ENCODE measurements around the gene VEGFB.
A peak's percentile ranks its signal among the peaks of the same experiment; 100 is the strongest.

Gene VEGFB

DNA sequence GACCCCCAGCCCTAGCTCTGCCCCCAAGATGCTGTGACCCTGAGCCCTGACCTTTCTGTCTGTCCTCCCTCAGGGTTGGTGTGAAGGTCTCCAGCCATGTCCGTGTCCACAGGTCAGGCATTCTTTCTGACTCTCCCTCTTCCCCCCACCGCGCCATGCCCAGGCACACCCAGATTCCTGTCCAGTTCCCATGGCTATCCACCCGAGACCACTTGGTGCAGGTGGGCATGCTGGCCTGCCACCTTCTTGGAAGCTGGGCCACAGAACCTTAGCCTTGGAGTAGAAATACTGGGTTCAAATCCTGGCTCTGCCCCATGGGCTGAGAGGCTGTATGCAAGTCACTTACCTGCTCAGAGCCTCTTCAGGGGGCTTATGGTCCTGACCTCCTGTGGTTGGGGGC is 14.7 kb downstream of the VEGFB start:
- Histone ChIP-seq H3K27me3 (replicated peaks; ENCODE audit: control insufficient read depth, insufficient read depth, low read length) (no peaks in the 10 kb centered on the region), H3K36me3 (ENCODE audit: control insufficient read depth, insufficient read depth, low read length) (peaks cover 2% of the 10 kb centered on the region), H3K4me3 (replicated peaks; ENCODE audit: low read depth, low read length) (no peak overlapping the region)
- DNase-seq (ENCODE audit: extremely low read depth, insufficient read length): no peak
- TF ChIP-seq, protein P1, sequence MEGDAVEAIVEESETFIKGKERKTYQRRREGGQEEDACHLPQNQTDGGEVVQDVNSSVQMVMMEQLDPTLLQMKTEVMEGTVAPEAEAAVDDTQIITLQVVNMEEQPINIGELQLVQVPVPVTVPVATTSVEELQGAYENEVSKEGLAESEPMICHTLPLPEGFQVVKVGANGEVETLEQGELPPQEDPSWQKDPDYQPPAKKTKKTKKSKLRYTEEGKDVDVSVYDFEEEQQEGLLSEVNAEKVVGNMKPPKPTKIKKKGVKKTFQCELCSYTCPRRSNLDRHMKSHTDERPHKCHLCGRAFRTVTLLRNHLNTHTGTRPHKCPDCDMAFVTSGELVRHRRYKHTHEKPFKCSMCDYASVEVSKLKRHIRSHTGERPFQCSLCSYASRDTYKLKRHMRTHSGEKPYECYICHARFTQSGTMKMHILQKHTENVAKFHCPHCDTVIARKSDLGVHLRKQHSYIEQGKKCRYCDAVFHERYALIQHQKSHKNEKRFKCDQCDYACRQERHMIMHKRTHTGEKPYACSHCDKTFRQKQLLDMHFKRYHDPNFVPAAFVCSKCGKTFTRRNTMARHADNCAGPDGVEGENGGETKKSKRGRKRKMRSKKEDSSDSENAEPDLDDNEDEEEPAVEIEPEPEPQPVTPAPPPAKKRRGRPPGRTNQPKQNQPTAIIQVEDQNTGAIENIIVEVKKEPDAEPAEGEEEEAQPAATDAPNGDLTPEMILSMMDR (IDR thresholded peaks at IDR 0.05; ENCODE audit: insufficient read depth, low read length, poor library complexity, severe bottlenecking): no peak

GRCh38 chr11:64249563-64250414 is 15.4 kb downstream of the VEGFB start:
- Histone ChIP-seq H3K36me3 (ENCODE audit: control insufficient read depth, insufficient read depth, low read length) (peaks cover 2% of the 10 kb centered on the region; the same call in 1 of the 2 replicates), H3K4me3 (replicated peaks; ENCODE audit: low read depth, low read length) (no peak overlapping the region), H3K27me3 (replicated peaks; ENCODE audit: control insufficient read depth, insufficient read depth, low read length) (no peaks in the 10 kb centered on the region)
- no peak for DNase-seq (ENCODE audit: extremely low read depth, insufficient read length)
- TF ChIP-seq, protein P1 (IDR thresholded peaks at IDR 0.05; ENCODE audit: insufficient read depth, low read length, poor library complexity, severe bottlenecking): no peak

DNA sequence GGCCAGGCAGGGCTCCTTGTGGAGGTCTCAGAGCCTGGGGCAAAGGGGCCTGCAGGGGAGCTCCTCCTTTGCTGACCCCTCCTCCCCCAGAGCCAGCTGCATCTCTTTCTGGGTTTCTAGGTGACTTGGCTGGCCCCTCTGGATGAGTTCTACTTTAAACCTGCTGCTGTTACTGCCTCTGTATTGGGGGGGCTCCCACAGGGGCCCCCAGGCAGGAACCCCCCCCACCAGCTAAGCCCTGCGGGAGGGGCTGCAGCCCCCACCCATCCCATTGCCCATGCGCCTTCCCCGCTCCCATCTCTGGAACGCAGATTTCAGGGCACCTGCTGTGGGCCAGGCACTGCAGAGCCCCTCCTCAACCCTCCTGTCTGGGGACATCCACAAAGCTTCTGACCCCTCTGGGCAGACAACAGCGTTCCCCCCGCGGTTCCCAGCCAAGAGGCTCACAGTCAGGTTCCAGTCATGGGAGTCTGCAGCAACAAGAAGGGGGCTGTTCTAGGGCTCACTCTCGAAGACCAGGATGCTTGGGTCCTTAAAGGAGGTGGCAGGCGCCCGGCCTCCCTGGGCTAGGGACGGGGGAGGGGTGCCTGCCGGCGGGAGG is 16.1 kb downstream of the VEGFB start:
- peak overlapping the region; percentile 59 for H3K4me3 ChIP-seq (replicated peaks; ENCODE audit: low read depth, low read length)

GRCh38 chr11:64251016-64251752 is 16.8 kb downstream of the VEGFB start, which contains the start of gene PLCB3:
Gene PLCB3 (plus strand): TSS chr11:64251530. CDS start chr11:64251650, 120 bp downstream.
- TF ChIP-seq, protein P1 (IDR thresholded peaks at IDR 0.05; ENCODE audit: insufficient read depth, low read length, poor library complexity, severe bottlenecking): peak; percentile 62
- Histone ChIP-seq H3K27me3 (replicated peaks; ENCODE audit: control insufficient read depth, insufficient read depth, low read length) (no peaks in the 10 kb centered on the region), H3K36me3 (ENCODE audit: control insufficient read depth, insufficient read depth, low read length) (peaks cover 4% of the 10 kb centered on the region), H3K4me3 (replicated peaks; ENCODE audit: low read depth, low read length) (peak within 1 kb of the TSS; percentile 71)
- DNase-seq (ENCODE audit: extremely low read depth, insufficient read length): peak; percentile 55

More for the DNA sequence above, 16.1 kb downstream of the VEGFB start:
- TF ChIP-seq, protein P1 (IDR thresholded peaks at IDR 0.05; ENCODE audit: insufficient read depth, low read length, poor library complexity, severe bottlenecking): no peak
- Histone ChIP-seq H3K27me3 (replicated peaks; ENCODE audit: control insufficient read depth, insufficient read depth, low read length) (no peaks in the 10 kb centered on the region), H3K36me3 (ENCODE audit: control insufficient read depth, insufficient read depth, low read length) (peaks cover 1% of the 10 kb centered on the region; the same call in 1 of the 2 replicates)
- no peak for DNase-seq (ENCODE audit: extremely low read depth, insufficient read length)

DNA sequence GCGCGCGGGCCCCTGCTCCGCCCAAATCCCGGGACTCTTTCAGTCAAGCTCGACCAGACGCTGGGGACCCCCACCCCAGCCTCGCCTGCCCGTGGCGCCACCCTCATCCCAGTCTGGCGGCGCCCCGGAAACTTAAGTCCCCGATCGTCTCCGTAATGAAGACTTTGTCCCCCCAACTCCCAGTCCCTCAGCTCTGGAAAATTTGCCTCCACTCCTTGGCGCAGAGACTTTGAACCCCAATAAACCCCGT is 17.3 kb downstream of the VEGFB start:
- H3K4me3 ChIP-seq (replicated peaks; ENCODE audit: low read depth, low read length): peak overlapping the region; percentile 71
- no peak for DNase-seq (ENCODE audit: extremely low read depth, insufficient read length)
- no peaks in the 10 kb centered on the region for H3K27me3 ChIP-seq (replicated peaks; ENCODE audit: control insufficient read depth, insufficient read depth, low read length)
- TF ChIP-seq, protein P1 (IDR thresholded peaks at IDR 0.05; ENCODE audit: insufficient read depth, low read length, poor library complexity, severe bottlenecking): no peak
- peaks cover 7% of the 10 kb centered on the region for H3K36me3 ChIP-seq (ENCODE audit: control insufficient read depth, insufficient read depth, low read length)
